ENCODE data around the gene HIVEP1. TPM values are rescaled to one million over a fixed set of nuclear protein-coding genes. Genes with fewer than 3 reads are reported as not detected.

The HIVEP1 gene
- total and polyA plus RNA-seq, 2 of the 13 experiments (the other 11 are each of a cell fraction or from before 2014, with no cell fraction given), result 7.4 to 9.9 TPM

DNA sequence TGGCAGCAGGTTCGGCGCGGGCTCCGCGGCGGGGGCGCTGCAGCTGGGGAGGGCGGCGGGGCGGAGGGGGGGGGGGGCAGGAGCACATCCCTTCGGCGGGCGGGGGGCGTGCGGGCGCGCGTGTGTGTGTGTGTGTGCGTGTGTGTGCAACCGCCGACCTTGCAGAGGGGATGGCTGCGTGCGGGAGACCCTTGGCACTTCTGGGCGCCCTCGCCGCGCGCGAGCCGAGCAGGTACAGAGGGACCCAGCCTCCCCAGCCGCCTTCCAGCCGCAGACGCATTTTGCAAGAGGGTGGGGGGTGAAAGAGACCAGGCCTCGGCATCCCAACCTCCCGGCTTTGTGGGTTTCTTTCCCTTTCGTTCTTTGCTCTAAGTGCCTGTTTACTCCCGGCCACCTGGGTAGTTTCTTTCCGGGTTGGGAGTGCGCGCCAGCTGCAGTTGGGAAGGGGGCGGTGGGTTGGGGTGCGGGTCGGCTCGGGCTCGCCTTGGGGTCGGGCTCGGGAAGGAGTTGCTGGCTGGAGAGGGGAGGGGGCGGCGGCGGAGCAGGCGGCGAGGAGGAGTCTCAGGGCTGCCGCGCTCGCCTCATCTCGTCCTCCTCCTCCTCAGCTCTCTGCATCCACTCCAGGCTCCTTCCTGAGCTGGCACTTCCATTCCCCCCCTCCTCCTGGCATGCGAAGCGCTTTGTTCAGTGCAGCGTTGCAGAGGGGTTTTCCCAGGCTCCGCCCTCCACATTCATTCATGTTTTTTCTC, 620 bp downstream of the HIVEP1 start (continued):
- TF ChIP-seq, protein P1, sequence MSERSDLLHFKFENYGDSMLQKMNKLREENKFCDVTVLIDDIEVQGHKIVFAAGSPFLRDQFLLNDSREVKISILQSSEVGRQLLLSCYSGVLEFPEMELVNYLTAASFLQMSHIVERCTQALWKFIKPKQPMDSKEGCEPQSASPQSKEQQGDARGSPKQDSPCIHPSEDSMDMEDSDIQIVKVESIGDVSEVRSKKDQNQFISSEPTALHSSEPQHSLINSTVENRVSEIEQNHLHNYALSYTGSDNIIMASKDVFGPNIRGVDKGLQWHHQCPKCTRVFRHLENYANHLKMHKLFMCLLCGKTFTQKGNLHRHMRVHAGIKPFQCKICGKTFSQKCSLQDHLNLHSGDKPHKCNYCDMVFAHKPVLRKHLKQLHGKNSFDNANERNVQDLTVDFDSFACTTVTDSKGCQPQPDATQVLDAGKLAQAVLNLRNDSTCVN (CRISPR knock-in tag; IDR thresholded peaks at IDR 0.05; ENCODE audit: borderline replicate concordance), result peak; percentile 47; the same call in 1 of the 2 replicates
- TF ChIP-seq ZC3H4 (CRISPR knock-in tag; IDR thresholded peaks at IDR 0.05; ENCODE audit: borderline replicate concordance) (no peak), ZNF12 (CRISPR knock-in tag; IDR thresholded peaks at IDR 0.05) (no peak), ZNF160 (CRISPR knock-in tag; IDR thresholded peaks at IDR 0.05) (no peak), ZNF550 (CRISPR knock-in tag; IDR thresholded peaks at IDR 0.05; ENCODE audit: borderline replicate concordance) (no peak), ZNF556 (CRISPR knock-in tag; IDR thresholded peaks at IDR 0.05; ENCODE audit: borderline replicate concordance) (no peak), ZNF354B (CRISPR knock-in tag; IDR thresholded peaks at IDR 0.05) (no peak), MEIS1 (CRISPR knock-in tag; IDR thresholded peaks at IDR 0.05; ENCODE audit: borderline replicate concordance) (0 out of 2 replicates have a peak, but pooled peaks have one; percentile 13), ZNF468 (CRISPR knock-in tag; IDR thresholded peaks at IDR 0.05) (no peak), MEF2D (CRISPR knock-in tag; IDR thresholded peaks at IDR 0.05) (no peak), MTA3 (CRISPR knock-in tag; IDR thresholded peaks at IDR 0.05) (no peak), ZNF333 (CRISPR knock-in tag; IDR thresholded peaks at IDR 0.05; ENCODE audit: borderline replicate concordance) (0 out of 2 replicates have a peak, but pooled peaks have one; percentile 53), MATR3 (CRISPR knock-in tag; IDR thresholded peaks at IDR 0.05) (no peak), ZBTB8A (CRISPR knock-in tag; IDR thresholded peaks at IDR 0.05; ENCODE audit: borderline replicate concordance, low read depth) (no peak), CENPX (CRISPR knock-in tag; IDR thresholded peaks at IDR 0.05) (no peak), ZNF644 (CRISPR knock-in tag; IDR thresholded peaks at IDR 0.05; ENCODE audit: low read depth) (no peak), ZSCAN21 (CRISPR knock-in tag; IDR thresholded peaks at IDR 0.05; ENCODE audit: borderline replicate concordance) (peak; percentile 42; the same call in 1 of the 2 replicates), ZNF709 (CRISPR knock-in tag; IDR thresholded peaks at IDR 0.05) (no peak), ZFP37 (CRISPR knock-in tag; IDR thresholded peaks at IDR 0.05; ENCODE audit: borderline replicate concordance) (no peak), ZNF30 (CRISPR knock-in tag; IDR thresholded peaks at IDR 0.05) (no peak), ZNF788 (CRISPR knock-in tag; IDR thresholded peaks at IDR 0.05; ENCODE audit: borderline replicate concordance) (peak; percentile 21; the same call in 1 of the 2 replicates), TOPORS (CRISPR knock-in tag; IDR thresholded peaks at IDR 0.05) (no peak), ZNF629 (CRISPR knock-in tag; conservative IDR thresholded peaks at IDR 0.05) (no peak)
- TF ChIP-seq, protein P2, sequence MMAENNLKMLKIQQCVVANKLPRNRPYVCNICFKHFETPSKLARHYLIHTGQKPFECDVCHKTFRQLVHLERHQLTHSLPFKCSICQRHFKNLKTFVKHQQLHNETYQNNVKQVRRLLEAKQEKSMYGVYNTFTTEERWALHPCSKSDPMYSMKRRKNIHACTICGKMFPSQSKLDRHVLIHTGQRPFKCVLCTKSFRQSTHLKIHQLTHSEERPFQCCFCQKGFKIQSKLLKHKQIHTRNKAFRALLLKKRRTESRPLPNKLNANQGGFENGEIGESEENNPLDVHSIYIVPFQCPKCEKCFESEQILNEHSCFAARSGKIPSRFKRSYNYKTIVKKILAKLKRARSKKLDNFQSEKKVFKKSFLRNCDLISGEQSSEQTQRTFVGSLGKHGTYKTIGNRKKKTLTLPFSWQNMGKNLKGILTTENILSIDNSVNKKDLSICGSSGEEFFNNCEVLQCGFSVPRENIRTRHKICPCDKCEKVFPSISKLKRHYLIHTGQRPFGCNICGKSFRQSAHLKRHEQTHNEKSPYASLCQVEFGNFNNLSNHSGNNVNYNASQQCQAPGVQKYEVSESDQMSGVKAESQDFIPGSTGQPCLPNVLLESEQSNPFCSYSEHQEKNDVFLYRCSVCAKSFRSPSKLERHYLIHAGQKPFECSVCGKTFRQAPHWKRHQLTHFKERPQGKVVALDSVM (CRISPR knock-in tag; IDR thresholded peaks at IDR 0.05), result no peak
- TF ChIP-seq, protein P3, sequence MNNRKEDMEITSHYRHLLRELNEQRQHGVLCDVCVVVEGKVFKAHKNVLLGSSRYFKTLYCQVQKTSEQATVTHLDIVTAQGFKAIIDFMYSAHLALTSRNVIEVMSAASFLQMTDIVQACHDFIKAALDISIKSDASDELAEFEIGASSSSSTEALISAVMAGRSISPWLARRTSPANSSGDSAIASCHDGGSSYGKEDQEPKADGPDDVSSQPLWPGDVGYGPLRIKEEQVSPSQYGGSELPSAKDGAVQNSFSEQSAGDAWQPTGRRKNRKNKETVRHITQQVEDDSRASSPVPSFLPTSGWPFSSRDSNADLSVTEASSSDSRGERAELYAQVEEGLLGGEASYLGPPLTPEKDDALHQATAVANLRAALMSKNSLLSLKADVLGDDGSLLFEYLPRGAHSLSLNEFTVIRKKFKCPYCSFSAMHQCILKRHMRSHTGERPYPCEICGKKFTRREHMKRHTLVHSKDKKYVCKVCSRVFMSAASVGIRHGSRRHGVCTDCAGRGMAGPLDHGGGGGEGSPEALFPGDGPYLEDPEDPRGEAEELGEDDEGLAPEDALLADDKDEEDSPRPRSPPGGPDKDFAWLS (CRISPR knock-in tag; IDR thresholded peaks at IDR 0.05; ENCODE audit: borderline replicate concordance), result no peak

Data from HepG2 (cell line).